ENCODE data around the gene GRB2. TPM values are rescaled to one million over a fixed set of nuclear protein-coding genes. Genes with fewer than 3 reads are reported as not detected.

The GRB2 gene
- total RNA-seq, 1 donor from 2014 or later, result 61.8 TPM

GRCh38 chr17:75394332-75394918, 11.1 kb downstream of the GRB2 start:
- Mint-ChIP-seq H3K27me3 (ENCODE audit: low read depth) (no peaks in the 10 kb centered on the region), H3K4me3 (peak overlapping the region; percentile 92), H3K27ac (peak overlapping the region; percentile 91), H3K36me3 (peaks cover 2% of the 10 kb centered on the region), H3K4me1 (peaks cover 43% of the 10 kb centered on the region), H3K9me3 (no peaks in the 10 kb centered on the region)
- TF ChIP-seq CTCF (IDR thresholded peaks at IDR 0.05; ENCODE audit: unreplicated experiment), result no peak
- DNase-seq (ENCODE audit: low spot score in 2 of 2, unreplicated experiment in 2 of 2), result no peak

GRCh38 chr17:75393523-75394331, 11.8 kb downstream of the GRB2 start:
- peaks cover 2% of the 10 kb centered on the region for H3K36me3 Mint-ChIP-seq
- peak; percentile 95 to 96 for DNase-seq (ENCODE audit: low spot score in 2 of 2, unreplicated experiment in 2 of 2)
- H3K27ac Mint-ChIP-seq, result peak overlapping the region; percentile 91
- peaks cover 43% of the 10 kb centered on the region for H3K4me1 Mint-ChIP-seq
- no peaks in the 10 kb centered on the region for H3K27me3 Mint-ChIP-seq (ENCODE audit: low read depth)
- peak overlapping the region; percentile 92 for H3K4me3 Mint-ChIP-seq
- no peaks in the 10 kb centered on the region for H3K9me3 Mint-ChIP-seq
- TF ChIP-seq CTCF (IDR thresholded peaks at IDR 0.05; ENCODE audit: unreplicated experiment), result no peak

DNA sequence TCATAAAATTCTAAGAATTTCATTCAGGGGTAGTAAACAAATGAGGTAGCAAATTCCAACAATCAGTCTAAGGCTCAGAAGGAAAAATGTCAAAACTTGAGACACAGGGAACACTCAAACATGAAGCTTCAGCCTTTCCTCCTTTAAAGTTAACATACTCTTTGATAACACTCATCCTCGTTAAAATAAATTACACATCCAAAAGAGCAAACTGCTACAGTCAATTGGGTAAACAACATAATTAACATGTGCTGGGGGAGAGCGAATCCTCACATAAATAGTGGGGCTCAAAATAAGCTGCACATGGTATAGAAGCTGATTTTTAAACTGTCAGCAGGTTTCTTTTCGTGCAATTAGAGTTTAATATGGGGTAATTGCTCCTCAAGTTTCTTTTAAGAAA, 12.9 kb downstream of the GRB2 start:
- H3K27ac Mint-ChIP-seq, result peak overlapping the region; percentile 91
- peaks cover 2% of the 10 kb centered on the region for H3K36me3 Mint-ChIP-seq
- no peaks in the 10 kb centered on the region for H3K9me3 Mint-ChIP-seq
- no peaks in the 10 kb centered on the region for H3K27me3 Mint-ChIP-seq (ENCODE audit: low read depth)
- peak overlapping the region; percentile 92 for H3K4me3 Mint-ChIP-seq
- no peak for TF ChIP-seq CTCF (IDR thresholded peaks at IDR 0.05; ENCODE audit: unreplicated experiment)
- peaks cover 43% of the 10 kb centered on the region for H3K4me1 Mint-ChIP-seq
- DNase-seq (ENCODE audit: low spot score in 2 of 2, unreplicated experiment in 2 of 2), result no peak

DNA sequence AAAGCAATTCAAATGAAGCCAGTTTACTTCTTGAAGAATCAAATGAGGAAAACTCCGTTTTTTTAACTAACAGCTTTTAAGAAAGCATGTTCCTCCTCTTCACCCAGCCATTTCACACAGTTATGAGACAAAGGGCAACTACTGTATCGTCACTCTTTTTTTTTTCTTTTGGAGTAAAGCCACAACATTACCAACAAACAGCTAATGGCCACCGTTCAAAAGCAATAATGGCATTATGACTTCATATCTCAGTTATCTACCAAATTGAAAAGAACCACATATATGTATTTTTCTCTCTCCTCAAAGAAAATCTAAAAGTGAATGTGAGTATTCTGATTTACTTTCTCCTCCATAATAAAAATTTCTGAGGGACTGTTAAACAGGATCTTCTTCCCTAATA, 14.5 kb downstream of the GRB2 start:
- no peak for TF ChIP-seq CTCF (IDR thresholded peaks at IDR 0.05; ENCODE audit: unreplicated experiment)
- Mint-ChIP-seq H3K4me3 (no peak overlapping the region), H3K27me3 (ENCODE audit: low read depth) (no peaks in the 10 kb centered on the region)

GRCh38 chr17:75388476-75389030, 16.9 kb downstream of the GRB2 start:
- no peak overlapping the region for H3K4me3 Mint-ChIP-seq
- H3K4me1 Mint-ChIP-seq, result peaks cover 24% of the 10 kb centered on the region
- no peaks in the 10 kb centered on the region for H3K9me3 Mint-ChIP-seq
- no peak overlapping the region for H3K27ac Mint-ChIP-seq
- TF ChIP-seq CTCF (IDR thresholded peaks at IDR 0.05; ENCODE audit: unreplicated experiment), result no peak
- peaks cover 8% of the 10 kb centered on the region for H3K36me3 Mint-ChIP-seq
- no peak for DNase-seq (ENCODE audit: low spot score in 2 of 2, unreplicated experiment in 2 of 2)
- no peaks in the 10 kb centered on the region for H3K27me3 Mint-ChIP-seq (ENCODE audit: low read depth)

More for the DNA sequence above, 14.5 kb downstream of the GRB2 start:
- peaks cover 8% of the 10 kb centered on the region for H3K36me3 Mint-ChIP-seq
- DNase-seq (ENCODE audit: low spot score in 2 of 2, unreplicated experiment in 2 of 2), result no peak
- H3K27ac Mint-ChIP-seq, result peak overlapping the region; percentile 24
- H3K9me3 Mint-ChIP-seq, result no peaks in the 10 kb centered on the region
- peaks cover 41% of the 10 kb centered on the region for H3K4me1 Mint-ChIP-seq

Measured in mesothelial cell of epicardium (in vitro differentiated cells).